Duodenal mucosa (tissue), 2 donors: Measurements from ENCODE around the gene NPEPL1.

Experiments used
- H3K27ac ChIP-seq: one replicate; pipeline ENCODE4 v1.7.0; 2013; ENCODE audit warnings: low read depth, low read length
- H3K27me3 ChIP-seq, 2 donors: one replicate each; pipeline ENCODE4 v1.7.0; 2013; ENCODE audit warnings: low read length in 2 of 2, control low read depth in 1 of 2; ENCODE audit not compliant: insufficient read depth in 2 of 2, control insufficient read depth in 1 of 2
- H3K36me3 ChIP-seq, 2 donors: one replicate each; pipeline ENCODE4 v1.7.0; 2013; ENCODE audit warnings: low read length in 2 of 2, control low read depth in 1 of 2; ENCODE audit not compliant: insufficient read depth in 2 of 2, control insufficient read depth in 1 of 2
- H3K4me1 ChIP-seq, 2 donors: one replicate each; pipeline ENCODE4 v1.7.0; 2013; ENCODE audit warnings: low read length in 2 of 2, control low read depth in 1 of 2; ENCODE audit not compliant: insufficient read depth in 2 of 2, control insufficient read depth in 1 of 2
- H3K4me3 ChIP-seq, 2 donors: one replicate each; pipeline ENCODE4 v1.7.0; 2013; ENCODE audit warnings: low read length in 2 of 2, low read depth in 1 of 2
- H3K9ac ChIP-seq, 2 donors: one replicate each; pipeline ENCODE4 v1.7.0; 2013; ENCODE audit warnings: low read length in 2 of 2, low read depth in 1 of 2
- H3K9me3 ChIP-seq, 2 donors: one replicate each; pipeline ENCODE4 v1.7.0; 2013; ENCODE audit warnings: low read length in 2 of 2, control low read depth in 1 of 2; ENCODE audit not compliant: control insufficient read depth in 1 of 2

Gene NPEPL1

GRCh38 chr20:58707770-58708169 lies 15.2 kb downstream of the NPEPL1 start:
- H3K4me3 ChIP-seq, result no peak overlapping the region
- no peak overlapping the region for H3K27ac ChIP-seq
- peaks cover 19 to 24% of the 10 kb centered on the region in 2 donors for H3K36me3 ChIP-seq
- no peaks in the 10 kb centered on the region for H3K9me3 ChIP-seq
- no peaks in the 10 kb centered on the region for H3K27me3 ChIP-seq
- H3K9ac ChIP-seq, result no peak overlapping the region
- H3K4me1 ChIP-seq, result no peaks in the 10 kb centered on the region

GRCh38 chr20:58708246-58708931 lies 15.8 kb downstream of the NPEPL1 start:
- no peak overlapping the region for H3K4me3 ChIP-seq
- no peaks in the 10 kb centered on the region for H3K9me3 ChIP-seq
- H3K36me3 ChIP-seq, result peaks cover 14 to 18% of the 10 kb centered on the region in 2 donors
- no peak overlapping the region for H3K9ac ChIP-seq
- no peaks in the 10 kb centered on the region for H3K27me3 ChIP-seq
- no peaks in the 10 kb centered on the region for H3K4me1 ChIP-seq
- no peak overlapping the region for H3K27ac ChIP-seq

DNA sequence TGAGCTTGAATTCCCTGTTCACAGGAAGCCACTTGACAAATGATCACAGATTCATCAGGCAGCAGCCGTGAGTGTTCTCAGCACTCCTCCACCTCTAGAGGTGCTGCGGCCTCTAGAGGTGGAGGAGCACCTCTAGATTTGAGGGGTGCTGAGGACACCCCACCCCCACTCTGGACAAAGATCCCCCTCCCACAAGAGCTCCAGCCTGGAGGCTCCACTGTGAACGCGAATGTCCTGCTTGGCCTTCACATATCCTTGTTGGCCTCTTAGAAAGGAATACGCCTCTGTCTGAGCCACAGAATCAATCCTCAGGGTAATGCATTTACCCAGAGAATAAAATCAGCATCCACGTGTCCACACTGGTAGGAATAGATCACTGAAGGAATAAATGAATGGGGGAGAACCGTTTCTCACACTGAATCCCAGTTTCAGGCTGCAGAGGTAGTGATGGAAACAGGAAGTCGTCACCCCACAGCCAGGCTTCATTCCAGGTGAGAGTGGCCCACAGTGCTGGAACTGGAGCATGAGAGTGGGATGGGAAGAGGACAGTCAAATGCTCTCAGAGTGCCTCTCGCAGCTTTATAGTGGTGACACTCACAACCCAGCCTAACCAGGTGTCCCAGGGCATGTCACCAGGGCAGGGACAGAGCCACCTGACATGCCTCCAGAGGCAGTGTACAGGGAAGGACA lies 16.6 kb downstream of the NPEPL1 start:
- Histone ChIP-seq H3K9me3 (no peaks in the 10 kb centered on the region), H3K36me3 (peaks cover 9 to 10% of the 10 kb centered on the region in 2 donors), H3K27ac (no peak overlapping the region), H3K4me3 (no peak overlapping the region), H3K4me1 (no peaks in the 10 kb centered on the region), H3K9ac (no peak overlapping the region), H3K27me3 (no peaks in the 10 kb centered on the region)

- H3K4me1 ChIP-seq, result no peaks in the 10 kb centered on the region
Observed at GRCh38 chr20:58709703-58710039, 17.1 kb downstream of the NPEPL1 start.

GRCh38 chr20:58710481-58711265 lies 18.1 kb downstream of the NPEPL1 start:
- Histone ChIP-seq H3K9ac (no peak overlapping the region), H3K36me3 (peaks cover 5 to 6% of the 10 kb centered on the region in 2 donors), H3K9me3 (no peaks in the 10 kb centered on the region), H3K4me3 (no peak overlapping the region), H3K27ac (no peak overlapping the region), H3K27me3 (no peaks in the 10 kb centered on the region), H3K4me1 (no peaks in the 10 kb centered on the region)

More at GRCh38 chr20:58709703-58710039, 17.1 kb downstream of the NPEPL1 start:
- Histone ChIP-seq H3K4me3 (no peak overlapping the region), H3K9ac (no peak overlapping the region), H3K9me3 (no peaks in the 10 kb centered on the region), H3K36me3 (peaks cover 9% of the 10 kb centered on the region in 2 donors), H3K27ac (no peak overlapping the region), H3K27me3 (no peaks in the 10 kb centered on the region)

GRCh38 chr20:58711266-58712051 lies 18.9 kb downstream of the NPEPL1 start:
- H3K36me3 ChIP-seq, result peaks cover 0 to 4% of the 10 kb centered on the region in 2 donors
- H3K9me3 ChIP-seq, result no peaks in the 10 kb centered on the region
- H3K4me3 ChIP-seq, result no peak overlapping the region
- no peak overlapping the region for H3K9ac ChIP-seq
- H3K4me1 ChIP-seq, result no peaks in the 10 kb centered on the region
- no peaks in the 10 kb centered on the region for H3K27me3 ChIP-seq
- H3K27ac ChIP-seq, result no peak overlapping the region

GRCh38 chr20:58712151-58712791 lies 19.7 kb downstream of the NPEPL1 start:
- H3K4me1 ChIP-seq, result no peaks in the 10 kb centered on the region
- H3K36me3 ChIP-seq, result peaks cover 0 to 4% of the 10 kb centered on the region in 2 donors
- H3K27me3 ChIP-seq, result no peaks in the 10 kb centered on the region
- H3K27ac ChIP-seq, result no peak overlapping the region
- H3K4me3 ChIP-seq, result no peak overlapping the region
- no peak overlapping the region for H3K9ac ChIP-seq
- H3K9me3 ChIP-seq, result no peaks in the 10 kb centered on the region

GRCh38 chr20:58712806-58713731 lies 20.5 kb downstream of the NPEPL1 start:
- no peaks in the 10 kb centered on the region for H3K27me3 ChIP-seq
- H3K36me3 ChIP-seq, result peaks cover 0 to 4% of the 10 kb centered on the region in 2 donors
- no peaks in the 10 kb centered on the region for H3K4me1 ChIP-seq
- no peaks in the 10 kb centered on the region for H3K9me3 ChIP-seq
- no peak overlapping the region for H3K4me3 ChIP-seq
- no peak overlapping the region for H3K9ac ChIP-seq
- H3K27ac ChIP-seq, result no peak overlapping the region
